ENCODE results near the gene DGKQ.
A peak's percentile ranks its signal among the peaks of the same experiment; 100 is the strongest.

Gene DGKQ

DNA sequence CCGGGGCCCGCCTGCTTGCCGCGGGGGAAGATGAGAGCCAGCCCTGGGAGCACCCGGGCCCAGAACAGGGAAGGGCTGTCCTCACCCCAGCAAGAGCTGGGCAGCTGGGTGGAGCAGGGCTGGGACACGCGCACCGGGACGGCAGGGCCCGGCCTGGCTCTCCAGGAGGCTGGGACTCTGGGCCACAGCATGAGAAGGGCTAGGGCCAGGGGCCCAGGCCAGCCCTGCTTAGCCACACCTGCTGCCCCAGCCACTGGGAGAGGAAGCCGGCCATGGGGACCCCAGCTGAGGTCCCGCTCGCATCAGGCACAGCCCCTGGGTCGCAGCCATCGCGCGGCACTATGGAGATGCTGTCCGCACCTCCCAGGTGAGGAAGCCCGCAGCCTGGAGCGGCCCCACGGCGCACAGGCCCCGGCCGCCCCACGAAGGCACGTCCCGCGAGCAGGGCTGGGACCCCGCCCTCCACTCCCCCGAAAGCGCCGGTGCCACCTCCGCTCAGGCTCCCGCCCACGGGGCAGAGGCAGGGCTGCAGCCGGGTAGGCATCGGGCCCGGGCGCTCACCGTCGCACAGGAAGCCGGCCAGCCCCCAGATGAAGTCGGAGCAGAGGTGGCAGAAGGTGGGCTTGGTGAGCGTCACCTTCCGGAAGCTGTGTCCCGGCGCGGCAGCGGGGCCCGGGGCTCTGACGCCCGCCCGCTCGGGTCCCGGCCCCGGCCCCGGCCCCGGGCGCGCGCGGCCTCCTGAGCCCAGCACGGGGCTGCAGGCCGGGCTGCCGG lies 531 bp downstream of the DGKQ start:
- peak in 2 of 14 donors; percentile 34 to 54 for DNase-seq

DNA sequence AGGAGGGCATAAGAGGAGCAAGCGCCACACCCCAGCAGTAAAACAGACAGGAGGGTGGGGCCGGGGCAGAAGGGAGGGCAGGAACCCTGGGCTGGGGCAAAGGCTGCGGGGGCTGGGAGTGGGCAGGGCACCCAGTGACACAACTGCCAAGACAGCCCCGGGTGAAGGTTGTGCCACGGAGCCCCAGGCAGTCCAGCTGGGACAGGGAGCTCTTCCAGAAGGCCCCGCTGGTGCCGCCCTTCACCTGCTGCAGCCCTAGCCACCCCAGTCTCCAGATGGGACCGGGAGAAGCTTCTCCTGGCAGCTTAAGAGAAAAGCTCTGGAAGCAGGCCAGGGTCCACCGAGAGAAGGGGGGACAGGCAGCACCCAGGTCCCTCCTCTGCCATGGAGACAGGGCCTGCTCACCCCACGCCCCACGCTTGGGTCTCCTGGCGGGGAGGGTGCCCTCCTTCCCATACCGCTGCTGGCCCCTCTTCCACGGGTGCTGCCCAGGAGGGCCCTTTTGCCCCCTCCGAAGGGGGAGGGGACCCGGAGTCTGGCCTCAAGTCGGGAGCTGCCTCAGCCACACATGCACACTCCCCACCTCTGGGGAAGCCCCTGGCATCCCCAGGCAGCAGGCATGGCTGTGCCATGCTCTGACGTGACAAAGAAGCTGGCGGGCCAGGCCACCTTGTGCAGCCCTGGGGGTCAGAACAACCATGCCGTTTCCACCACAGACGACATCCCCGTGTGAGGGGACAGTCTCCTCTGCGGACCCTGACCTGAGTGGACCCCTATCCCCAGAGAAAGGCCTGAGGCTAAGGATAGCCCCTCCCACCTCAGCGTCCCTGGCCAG lies 1.5 kb downstream of the DGKQ start:
- no peak for DNase-seq

DNA sequence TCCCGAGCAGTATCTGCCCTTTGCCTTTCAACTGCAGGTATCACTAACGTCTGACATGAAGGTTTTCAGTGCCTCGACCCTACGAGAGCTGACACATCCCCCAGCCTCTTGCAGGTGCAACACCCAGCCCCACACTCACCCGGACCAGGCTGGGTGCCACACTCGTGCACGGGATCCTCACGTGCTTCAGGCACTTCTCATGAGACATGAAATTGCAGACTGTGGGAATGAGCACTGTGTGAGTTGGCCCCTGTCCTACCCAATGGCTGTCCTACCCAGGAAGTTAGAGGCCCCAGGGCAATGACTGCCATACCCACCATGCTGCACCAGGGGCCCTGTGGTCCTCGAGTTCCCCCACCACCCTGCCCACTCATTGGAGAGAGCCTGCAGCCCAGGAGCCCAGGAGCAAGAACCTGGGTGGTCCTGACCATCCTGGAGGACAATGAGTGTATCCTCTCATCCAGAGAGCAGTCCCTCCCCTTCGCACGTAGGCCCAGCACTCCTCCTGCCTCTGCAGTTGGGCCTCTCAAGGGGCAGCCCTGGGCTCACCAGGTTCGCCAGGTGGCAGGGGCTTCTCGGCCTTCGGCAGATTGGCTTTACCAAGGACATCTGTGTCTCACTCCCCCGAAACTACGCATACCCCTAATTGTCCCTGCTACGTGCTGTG lies 2.4 kb downstream of the DGKQ start:
- DNase-seq = no peak

DNA sequence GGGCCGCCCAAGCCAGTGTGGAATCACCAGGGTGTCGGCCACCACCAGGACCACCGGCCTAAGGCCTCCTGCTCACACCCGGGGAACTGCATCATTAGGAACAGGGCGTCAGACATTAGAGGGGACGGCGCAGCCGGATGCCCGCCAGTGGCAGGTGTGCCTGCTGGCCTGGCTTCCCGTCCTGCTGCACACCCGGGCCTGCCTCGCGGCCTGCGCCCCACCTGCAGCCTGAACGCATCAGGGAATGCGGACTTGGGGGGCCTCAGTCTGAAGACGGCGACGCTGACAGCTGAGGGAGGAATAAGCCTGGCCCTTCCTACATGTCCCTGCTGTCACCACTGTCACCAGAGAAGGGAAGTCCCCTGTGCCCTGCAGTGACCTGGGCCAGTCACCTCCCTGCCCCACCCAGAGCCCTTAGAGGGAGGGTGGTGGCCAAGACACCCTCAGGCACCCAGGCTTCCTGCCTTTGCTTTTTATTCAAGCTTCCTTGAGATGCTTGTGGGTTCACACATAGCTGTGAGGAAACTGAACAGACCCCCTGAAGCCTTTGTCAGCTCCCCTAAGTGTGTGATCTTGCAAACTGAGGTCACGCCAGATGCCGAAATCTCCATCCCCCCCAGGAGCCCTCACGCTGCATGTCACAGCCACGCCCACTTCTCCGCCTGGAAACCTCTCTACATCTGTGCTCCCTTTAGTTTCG lies 3.2 kb downstream of the DGKQ start:
- DNase-seq = no peak

DNA sequence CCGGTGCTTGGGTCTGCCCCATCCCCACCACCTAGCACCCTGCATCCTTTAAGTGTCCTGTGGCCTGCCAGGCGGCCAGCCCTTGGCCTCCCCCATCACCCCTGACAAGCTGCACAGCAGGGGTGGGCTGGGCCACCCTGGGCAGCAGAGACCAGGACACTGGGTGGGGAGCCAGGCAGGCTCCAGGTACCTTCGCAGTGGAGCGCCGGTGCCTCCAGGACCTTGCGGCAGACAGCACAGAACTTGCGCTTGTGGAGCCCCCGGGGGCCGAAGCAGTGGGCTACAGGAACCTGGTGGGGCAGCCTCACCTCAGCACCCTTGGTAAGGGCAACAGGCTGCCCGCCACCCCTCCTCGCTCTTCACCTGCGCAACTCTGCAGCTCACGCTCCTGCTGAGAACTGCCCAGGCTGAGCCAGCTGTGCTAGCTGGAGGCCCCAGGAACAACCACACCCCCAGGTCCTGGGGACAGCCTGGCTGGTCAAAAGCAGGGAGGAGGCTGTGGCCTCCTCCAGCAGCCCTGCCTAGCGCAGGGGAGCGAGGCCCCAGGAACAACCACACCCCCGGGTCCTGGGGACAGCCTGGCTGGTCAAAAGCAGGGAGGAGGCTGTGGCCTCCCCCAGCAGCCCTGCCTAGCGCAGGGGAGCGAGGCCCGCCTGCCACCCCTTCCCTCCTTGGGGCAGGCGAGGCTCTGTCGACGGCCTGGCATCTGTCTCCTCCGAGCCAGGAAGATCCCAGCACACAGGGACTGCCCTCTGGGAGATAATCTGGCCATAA lies 4.6 kb downstream of the DGKQ start:
- DNase-seq = no peak

DNA sequence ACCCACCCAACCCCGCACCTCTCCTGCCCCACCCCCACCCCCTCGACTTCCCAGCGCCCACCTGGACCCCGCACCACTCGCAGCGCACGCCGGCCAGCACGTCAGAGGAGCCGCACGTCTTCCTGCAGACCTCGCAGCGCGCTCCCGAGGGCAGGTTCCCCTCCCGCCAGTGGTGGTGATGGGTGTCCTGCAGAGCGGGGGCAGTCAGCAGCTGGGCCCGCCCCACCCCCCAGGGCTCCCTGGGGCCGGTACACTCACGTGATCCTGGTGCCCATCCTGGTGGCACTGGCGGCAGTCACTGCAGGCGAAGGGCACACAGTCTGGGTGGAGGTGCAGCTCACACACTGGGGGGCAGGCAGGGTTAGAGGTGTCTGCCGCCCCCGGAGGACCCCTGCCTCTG lies 5.1 kb downstream of the DGKQ start:
- no peak for DNase-seq

DNA sequence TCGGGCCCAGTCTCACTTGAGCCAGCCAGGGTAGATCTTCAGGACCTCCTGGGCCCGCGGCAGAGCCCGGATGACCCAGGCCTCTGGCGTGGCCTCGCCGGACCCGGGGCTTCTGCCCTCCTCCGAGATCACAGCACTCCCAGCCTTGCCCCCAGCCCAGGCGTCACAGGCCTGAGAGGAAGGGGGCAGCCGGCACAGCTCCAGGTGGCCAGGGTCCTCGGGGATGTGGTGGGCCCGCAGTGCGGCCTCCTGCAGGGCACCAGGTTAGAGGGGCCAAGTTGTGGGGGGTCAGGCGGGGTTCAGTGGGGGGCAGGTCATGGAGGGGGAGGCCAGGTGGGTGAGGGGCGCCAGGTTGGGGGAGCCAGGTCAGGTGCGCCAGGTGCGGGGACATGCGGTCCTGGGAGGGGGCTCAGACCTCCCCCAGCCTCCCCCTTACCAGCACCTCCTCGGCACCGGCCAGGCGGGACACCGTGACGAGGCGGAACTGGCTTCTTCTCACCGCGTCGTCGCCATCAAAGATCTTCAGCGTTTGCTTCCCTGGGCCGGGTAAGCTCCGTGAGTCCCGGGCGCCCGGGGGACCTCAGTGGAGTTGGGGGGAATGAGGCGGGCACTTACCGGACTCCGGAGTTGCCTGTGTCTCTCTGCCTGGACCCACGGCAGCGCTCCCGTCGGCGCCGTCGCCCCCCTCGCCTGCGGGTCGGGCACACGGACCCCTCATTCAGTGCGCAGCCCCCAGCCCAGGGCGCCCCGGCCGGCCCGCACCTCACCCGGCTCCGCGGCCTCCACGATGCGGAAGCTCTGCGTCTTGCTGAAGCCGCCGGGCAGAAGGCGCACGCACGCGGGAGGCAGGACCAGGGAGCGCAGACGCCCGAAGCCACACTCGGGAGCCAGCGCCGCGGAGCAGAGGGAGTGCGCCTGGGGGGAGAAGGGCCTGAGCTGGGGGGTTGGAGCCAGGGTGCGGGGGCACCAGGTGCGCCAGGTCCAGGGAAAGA lies 6.0 kb downstream of the DGKQ start:
- no peak for DNase-seq

DNA sequence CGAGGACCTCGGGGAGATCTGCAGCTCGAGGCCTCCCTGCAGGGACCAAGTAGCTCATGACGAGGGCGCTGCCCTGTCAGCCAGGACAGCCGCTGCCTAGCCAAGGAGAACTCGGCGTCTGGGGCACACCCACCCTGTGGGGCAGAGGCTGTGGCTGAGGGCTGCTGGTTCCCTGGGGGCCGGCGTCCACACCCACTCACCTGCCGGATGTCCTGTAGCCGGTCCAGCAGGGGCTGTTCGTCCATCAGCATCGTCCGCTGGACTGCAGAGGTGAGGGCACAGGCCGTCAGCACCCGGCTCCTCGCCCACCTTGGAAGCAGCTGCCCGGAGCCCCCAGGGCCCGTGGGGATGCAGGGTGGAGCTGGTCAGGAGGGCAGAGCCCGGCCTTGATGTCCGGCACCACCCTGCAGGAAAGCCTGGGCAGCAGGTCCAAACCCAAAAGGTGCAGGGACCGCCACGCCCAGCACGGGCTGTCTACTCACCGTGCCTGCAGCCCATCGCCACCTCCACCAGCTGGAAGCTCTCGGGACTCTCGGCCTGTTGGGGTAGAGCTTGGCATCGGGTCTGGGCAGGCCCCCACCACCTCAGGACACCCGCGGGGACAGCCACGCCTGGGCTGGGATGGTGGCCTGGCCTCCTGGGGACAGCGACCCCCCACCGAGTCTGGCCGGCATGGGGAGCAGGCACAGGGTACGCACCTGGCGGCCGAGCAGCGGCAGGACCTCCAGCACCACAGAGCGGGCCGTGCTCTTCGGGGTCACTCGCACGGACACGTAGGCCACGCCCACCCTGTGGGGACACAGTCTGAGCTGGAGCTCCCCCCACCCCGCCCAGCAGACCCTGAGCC lies 6.9 kb downstream of the DGKQ start:
- no peak for DNase-seq

DNA sequence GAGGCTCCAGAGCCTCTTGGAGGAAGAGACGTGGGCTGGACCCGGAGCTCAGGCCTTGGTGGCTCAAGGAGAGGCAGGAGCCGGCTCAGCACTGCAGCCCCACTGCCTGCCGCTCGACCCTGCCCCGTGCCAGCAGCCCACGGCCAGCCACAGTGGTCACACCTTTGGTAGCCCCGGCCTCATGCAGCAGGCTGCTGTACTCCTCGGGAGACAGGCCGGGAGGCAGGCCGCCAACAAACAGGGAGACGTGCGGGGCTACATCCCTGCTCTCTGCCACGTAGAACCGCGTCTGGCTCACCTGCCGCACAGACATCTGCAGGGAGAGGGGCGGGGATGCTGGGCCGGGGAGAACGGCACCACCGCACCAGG lies 7.6 kb downstream of the DGKQ start:
- DNase-seq = no peak

DNA sequence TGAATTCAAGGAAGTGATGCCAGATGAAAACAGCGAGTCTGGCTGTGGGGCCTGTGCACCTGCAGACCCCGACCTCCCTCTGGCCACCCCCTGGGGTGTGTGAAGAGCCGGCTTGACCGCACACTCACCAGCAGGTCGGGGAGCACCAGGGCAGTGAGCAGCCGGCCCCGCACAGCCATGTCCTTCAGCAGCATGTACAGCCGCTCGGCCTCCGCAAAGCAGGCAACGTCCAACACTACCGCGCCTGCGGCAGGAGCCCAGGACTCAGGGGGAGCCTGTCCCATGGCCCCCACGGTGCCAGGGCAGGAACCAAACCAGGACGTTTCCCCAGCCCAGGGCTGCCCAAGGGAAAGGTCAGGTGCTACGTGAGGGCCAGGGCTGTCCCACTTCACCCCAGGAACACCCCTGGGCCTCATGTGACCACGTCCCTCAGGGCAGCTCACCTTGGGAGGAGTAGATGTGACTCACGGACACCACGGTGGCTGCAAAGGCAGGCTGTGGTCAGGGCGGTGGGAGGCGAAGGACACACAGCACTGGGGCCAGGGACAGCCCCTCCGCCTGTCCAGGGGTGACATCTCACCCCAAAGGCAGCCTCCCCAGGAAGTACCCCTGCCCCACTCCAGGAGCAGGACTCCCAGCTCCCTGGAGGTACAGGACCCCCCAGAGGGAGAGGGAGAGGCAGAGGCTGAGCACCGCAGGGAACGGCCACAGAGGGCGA lies 8.2 kb downstream of the DGKQ start:
- no peak for DNase-seq

DNA sequence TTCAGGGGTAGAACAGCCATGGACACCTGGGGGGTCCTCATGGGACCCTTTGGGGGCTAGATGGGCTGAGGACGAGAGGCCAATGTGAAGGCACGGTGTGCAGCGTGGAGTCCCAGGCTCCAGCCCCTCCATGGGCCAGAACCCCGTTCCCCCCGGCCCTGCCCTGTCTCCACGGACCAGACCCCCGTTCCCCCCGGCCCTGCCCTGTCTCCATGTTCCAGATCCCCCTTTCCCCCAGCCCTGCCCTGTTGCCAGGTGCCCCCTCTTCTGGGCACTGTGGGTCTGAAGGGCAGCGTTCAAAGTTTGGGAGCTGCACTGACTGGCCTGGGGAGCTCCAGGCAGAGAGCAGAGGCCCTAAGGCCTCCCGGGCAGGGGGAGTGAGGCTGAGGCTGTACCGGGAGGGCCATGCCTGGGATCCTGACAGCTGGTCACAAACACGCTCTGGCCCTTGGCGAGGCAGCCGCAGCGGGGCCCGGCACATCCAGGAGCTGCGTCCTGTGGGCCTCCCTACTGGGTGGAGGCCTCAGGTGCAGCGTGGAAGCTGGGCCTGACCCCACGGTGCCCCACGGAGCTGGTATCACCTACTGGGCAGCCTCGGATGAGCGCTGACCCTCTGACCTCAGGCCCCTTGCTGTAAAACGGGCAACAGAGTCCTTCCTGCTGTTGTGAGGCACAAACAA lies 8.9 kb downstream of the DGKQ start:
- DNase-seq = no peak

DNA sequence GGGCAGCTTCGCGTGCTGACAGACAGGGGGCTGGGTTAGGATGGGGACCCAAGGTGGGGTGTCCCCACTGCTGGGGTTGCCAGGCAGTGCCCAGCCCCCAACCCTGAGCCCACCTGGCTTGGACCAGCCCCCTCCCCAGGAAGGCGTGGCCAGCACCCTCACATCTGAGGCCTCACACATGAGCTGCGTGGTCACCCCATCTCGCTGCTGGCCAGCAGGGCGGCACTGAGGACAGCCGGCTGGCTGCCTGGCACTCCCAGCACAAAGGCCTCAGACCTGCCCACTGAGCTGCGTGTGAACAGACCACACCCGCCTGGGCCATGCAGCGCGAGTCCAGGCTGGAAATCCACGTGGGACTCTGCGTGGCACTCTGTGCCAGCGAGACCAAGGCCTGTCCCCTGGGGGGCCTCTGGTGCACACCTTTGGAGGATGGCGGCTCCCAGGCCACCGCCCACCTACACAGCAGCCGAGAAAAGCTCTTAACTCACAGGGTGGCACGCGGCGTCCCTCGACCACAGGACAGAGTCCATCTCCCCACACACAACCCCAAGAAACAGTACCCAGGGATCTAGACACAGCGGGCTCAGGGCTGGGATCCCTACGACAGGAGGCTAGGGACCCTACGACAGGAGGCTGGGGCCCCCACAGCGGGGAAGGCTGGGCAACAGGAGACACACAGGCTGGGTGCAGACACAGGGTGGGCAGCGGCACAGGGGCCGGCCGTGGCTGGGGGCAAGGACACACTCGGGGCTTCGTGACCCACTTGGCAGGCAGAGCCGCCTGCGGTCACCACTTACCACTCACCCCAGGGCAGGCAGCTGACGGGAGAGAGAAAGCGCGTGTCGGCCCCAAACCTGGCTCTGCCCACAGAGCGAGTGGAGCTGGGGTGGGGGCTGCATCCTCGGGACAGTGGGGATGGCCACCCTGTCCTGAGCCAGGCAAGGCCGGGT lies 9.8 kb downstream of the DGKQ start:
- DNase-seq = no peak

DNA sequence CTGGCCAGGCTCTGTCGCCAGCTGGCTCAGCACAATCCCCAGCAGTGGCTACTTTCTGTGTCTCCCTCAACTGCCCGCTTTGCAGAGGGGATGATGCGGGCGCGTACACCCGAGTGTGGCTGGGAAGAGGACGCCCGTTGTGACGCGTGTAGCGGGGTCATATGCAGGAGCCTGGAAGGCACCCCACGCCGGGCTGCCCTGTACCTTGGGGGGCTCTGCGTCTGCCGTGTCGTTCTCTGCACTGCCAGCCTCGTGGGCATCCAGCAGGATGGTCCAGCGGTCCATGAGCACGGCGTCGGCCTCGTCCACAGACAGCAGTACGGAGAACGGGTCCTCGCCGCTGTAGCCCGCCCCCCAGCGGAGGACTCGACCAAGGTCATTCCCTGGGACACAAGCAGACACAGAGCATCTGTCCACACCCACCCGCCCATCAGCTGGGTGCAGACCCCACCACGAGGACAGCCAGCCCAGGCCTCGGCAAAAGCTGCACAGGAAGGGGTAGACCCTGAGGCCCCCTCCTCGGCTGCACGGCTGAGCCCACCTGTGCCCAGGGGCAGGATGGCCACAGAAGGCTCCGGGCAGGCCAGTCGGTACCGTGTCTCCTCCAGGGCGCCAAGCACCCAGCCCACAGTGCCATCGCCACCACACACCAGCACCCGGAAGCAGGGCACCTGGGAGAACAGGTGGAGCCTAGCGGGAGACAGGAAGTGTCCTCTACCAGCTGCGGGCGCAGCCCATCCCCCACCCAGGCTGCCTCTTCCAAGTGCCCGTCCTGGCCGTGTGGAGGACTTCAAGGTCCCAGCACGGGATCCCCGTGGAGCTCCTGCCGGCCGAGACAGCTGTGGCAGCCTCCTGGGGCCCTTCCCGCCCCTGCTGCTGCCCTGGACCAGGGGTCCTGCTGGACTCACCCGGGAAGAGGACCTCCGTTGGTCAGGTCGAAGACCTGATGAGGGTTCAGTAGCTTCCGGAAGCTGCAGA lies 10.8 kb downstream of the DGKQ start:
- DNase-seq = no peak

DNA sequence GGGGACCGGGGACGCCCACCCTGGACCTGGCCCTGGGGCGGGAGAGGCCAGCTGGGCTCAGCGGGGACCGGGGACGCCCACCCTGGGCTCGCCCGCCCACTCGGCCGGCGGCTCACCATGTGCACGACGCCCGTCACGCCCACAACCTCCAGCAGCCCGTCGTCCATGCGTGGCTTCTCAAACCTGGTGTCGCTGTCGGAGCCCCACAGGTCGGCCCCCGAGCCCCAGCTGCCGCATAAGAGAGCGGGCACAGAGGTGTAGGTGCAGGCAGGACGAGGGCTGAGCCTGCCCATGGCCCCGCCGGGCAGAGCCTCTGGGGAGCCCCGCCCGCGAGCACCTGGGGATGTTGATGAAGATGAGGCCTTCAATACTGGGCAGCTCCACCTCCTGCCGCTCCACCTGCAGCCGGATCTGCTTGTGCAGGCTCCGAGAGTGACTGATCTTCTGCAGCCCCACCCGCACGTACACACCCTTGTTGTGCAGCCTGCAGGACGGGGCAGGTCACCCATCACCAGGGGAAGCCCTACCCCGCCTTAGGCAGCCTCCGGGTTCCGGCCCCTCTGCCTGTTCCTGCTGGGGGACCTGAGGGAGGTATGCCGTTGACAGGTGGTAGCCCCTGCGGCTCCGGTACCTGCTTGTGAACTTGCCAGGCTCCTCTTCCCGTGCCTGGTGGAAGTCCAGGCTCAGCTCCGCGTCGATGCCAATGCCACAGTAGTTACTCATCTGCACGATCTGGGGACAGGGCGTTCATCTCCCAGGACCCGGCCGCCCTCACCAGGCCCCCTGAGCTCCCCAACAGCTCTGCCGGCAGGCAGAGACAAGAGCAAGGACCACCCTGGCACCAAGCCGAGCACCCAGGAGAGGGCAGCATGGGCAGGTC lies 11.8 kb downstream of the DGKQ start:
- DNase-seq = peak in 1 of 14 donors; percentile 85
